Measurements from ENCODE around the gene KLHL6. TPM values are rescaled to one million over a fixed set of nuclear protein-coding genes. Genes with fewer than 3 reads are reported as not detected.
"Not testable (repeated sequence)": the region's sequence is repeated elsewhere in the genome, so short reads cannot be mapped to it uniquely, and the experiment has no call there.

Gene KLHL6
- polyA plus RNA-seq, 3 donors: 0.44 to 1.3 (median 1.2) TPM

DNA sequence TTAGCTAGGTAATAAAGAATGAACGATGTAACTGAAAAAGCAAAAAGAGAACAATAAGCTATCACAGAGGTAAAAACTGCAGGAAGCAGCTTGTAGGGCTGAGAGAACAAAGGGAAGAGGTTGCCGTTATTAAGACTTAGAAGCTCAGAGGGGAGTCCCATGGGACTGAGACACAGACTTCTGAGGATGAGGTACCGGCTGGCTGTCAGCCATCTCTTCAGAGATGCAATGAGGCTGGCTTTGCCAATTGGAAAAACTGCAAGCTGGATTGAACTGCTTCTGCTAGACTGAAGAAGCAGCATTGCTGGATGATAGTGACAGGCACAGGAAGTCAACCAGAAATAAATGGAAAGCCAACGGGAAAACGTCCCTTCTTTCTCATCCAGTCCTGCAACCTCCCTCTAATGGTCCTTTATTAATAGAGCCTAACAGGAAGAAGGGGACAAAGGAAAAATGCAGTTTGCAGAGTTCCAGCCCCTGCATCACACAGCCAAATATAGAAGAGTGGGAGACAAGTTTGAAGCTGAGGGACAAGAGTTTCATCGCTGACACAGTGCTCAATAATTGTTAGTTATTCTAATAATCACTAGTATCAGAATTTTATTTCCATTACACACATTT, 21.1 kb upstream of the KLHL6 start:
- 26 to 44% (median 29%) methylated on average over 6 of the region's 6 CpGs for WGBS, 3 donors
- H3K27ac ChIP-seq (ENCODE audit: low read depth, low read length): no peak overlapping the region

DNA sequence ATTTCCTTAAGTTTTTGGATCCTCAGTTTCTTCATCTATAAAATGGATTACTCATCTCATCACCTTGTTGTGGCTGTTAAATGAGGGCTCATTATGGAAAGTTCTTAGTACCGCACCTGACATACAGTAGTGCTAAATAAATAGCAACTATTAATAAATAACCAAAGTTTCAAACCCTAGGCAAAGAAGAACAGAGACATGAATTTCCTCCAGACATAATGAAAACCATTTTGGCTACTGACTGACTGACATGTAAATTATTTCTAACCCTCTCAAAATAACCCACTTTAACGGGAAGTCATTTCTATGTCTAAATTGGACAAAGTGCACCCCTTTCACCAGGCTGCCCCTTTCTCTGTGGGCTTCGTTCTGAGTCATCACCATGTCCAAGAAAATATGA, 17.4 kb upstream of the KLHL6 start:
- 84 to 91% (median 87%) methylated on average over 3 of the region's 3 CpGs for WGBS, 3 donors
- no peak overlapping the region for H3K27ac ChIP-seq (ENCODE audit: low read depth, low read length)

DNA sequence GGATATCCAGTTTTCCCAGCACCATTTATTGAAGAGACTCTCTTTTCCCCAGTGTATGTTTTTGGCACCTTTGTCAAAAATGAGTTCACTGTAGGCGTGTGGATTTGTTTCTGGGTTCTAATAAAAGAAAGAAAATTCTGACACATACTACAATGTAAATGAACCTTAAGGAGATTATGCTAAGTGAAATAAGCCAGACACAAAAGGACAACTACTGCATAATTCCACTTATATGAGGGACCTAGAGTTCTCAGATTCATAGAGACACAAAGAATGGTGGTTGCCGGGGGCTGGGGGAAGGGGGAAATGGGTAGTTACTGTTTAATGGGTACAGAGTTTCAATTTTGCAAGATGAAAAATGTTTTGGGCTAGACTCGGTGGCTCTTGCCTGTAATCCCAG, 14.7 kb upstream of the KLHL6 start:
- H3K27ac ChIP-seq (ENCODE audit: low read depth, low read length): not testable (repeated sequence)
- 78 to 84% (median 83%) methylated on average over 3 of the region's 3 CpGs for WGBS, 3 donors

DNA sequence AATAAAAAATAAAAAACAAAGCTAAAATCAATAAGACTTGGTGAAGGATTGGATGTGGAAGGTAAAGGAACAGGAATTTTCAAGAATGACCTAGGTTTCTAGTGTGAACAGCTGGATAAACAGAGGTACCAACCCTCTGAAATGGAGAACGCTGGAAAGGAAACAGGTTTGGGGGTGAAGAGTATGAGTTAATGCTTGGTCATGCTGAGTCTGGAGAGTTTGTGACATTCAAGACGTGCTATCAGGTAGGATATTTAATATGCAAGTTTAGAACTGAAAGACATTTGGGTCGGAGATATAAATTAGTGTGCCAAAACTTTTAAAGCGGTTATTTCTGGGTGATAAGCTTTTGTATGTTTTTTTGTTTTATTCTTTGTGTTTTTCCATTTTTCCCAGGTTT, 11.4 kb upstream of the KLHL6 start:
- H3K27ac ChIP-seq (ENCODE audit: low read depth, low read length): no peak overlapping the region
- 72 to 85% (median 78%) methylated on average over 4 of the region's 4 CpGs for WGBS, 3 donors

DNA sequence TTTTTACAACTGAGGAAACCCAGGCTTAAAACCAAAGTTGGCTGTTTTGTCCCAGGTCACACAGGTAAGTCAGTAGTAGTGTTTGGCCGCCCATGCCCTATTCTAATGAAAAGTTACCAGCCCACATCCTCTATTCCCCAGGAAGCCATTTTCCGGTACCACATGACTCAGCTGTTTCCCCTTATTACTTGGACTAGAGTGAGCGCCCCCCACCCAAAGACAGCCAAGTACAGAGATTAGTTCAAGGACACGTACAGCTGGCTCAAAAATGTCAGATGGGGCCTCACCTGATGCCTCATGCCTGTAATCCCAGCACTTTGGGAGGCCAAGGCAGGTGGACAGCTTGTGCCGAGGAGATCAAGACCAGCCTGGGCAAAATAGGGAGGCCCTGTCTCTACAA, 8.5 kb upstream of the KLHL6 start:
- WGBS, 3 donors: 52 to 78% (median 60%) methylated on average over 5 of the region's 5 CpGs

DNA sequence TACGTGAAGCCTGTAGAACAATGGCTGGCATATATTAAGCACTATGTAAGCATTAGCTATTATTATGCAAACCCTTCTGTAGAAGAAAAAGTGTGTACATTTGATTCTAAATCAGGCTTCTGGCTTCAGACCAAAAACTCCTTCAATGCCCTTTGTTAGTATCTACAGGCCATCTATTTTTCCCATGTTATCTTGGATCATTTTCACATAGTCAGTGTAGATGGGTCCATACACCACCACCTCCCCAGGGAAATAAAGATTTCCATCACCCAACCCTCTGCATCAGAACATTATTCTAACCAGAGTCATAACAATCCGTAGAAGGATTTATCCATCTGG, 8.0 kb upstream of the KLHL6 start:
- 71 to 75% (median 75%) methylated on average over 2 of the region's 2 CpGs for WGBS, 3 donors
- no peak overlapping the region for H3K27ac ChIP-seq (ENCODE audit: low read depth, low read length)

More for the DNA sequence above, 8.5 kb upstream of the KLHL6 start:
- no peak overlapping the region for H3K27ac ChIP-seq (ENCODE audit: low read depth, low read length)

DNA sequence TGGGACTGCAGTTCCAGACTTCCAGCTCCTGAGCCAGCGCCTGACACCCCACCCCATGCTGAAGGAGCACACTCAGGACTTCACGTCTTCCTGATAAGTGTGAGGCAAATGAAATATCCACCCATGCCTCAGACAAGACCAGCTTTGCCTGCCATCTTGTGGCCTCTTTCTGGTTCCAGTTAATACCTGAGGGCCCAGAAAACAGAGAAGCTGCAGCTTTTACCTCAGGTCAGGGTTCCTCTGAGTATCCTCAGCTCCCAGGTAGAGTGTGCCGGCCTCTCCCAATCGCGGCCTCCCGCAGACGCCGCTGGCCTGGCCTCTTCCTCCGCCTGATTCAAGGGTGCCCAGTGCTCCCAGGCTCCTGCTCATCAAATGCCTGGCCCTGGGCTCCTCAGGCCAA, 5.1 kb upstream of the KLHL6 start:
- no peak overlapping the region for H3K27ac ChIP-seq (ENCODE audit: low read depth, low read length)
- WGBS, 3 donors: 78 to 94% (median 80%) methylated on average over 9 of the region's 9 CpGs

DNA sequence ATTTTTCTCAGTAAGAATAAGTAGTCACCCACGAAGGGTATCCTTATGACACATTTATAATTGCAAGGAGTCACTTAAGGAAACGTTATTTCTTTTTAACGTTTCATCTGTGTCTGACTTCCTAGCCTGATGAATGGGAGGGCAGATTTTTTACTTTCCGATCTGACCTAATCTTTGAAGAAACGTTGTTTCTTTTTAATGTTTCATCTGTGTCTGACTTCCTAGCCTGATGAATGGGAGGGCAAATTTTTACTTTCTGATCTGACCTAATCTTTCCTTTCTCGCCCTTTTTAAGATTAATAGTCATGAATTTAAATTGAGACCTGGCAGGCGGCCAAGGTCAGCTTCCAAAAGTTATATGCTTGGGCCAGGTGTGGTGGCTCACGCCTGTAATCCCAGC, 3.0 kb upstream of the KLHL6 start:
- WGBS, 3 donors: 39 to 60% (median 43%) methylated on average over 8 of the region's 8 CpGs
- no peak overlapping the region for H3K27ac ChIP-seq (ENCODE audit: low read depth, low read length)

DNA sequence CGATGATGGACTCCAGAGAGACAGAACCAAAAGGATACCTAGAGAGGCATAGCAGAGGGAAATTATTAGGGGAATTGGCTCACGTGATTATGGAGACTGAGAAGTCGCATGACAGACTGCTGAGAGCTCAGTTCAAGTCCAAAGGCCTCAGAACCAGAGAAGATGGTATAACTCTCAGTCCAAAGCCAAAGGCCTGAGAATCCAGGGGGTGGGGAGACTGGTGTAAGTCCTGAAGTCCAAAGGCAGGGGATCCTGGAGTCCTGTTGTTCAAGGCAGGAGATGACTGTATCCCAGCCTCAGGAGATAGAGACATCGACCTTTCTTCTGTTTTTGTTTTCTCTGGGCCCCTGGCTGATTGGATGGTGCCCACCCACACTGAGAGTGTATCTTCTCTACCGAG, 1.2 kb upstream of the KLHL6 start:
- WGBS, 3 donors: 76 to 93% (median 87%) methylated on average over 5 of the region's 5 CpGs
- H3K27ac ChIP-seq (ENCODE audit: low read depth, low read length): no peak overlapping the region

DNA sequence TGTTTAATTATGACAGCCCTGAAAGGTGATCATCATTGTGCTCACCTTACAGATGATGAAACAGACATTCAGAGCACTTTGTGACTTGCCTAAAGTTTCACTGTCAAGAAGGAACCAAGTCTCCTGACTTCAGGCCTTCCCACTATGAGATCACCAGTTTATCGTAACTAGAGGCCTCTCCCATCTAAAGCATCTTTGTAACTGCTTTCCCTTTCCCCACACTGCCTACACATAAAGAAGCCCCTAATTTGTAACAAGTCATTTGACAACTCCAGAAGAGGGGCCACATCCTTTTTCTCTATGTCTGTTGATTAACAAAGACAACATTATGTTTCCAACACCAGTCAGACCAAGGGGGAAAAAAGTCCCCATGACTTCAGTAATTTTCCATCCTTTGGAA, 1.1 kb downstream of the KLHL6 start:
- H3K27ac ChIP-seq (ENCODE audit: low read depth, low read length): no peak overlapping the region
- WGBS, 3 donors: 30 to 68% (median 45%) methylated on average over 1 of the region's 1 CpG

DNA sequence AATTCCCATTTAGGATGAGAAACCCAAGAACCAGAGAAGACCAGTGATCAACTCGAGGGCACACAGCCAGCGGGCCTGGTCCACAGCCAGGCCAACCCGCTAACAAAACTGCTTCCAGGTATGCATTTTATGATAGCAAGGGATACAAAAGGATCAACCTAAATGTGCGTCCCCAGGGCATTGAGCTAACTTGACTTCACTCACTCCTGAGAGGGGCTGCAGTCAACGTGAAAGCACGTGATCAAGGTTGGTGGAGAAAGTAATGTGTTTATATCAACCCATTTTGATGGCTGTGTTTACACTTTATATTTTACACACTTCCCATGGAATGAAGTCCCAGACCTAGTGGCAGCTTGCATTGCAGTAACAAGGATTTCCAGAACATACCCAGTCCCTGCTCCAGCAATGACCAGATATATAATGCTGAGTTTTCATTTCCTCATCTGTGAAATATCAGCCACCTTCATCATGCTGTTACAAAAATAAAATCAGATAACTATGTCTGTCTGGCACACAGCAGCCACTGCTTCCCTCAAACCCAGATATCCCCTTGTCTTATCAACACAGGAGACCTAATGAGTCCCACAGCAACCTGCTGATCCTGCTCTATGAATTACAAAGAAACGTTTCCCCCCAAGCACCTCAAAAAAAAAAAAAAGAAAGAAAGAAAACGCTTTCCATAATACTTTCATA, 2.0 kb downstream of the KLHL6 start:
- WGBS, 3 donors: 38 to 63% (median 49%) methylated on average over 8 of the region's 8 CpGs
- no peak overlapping the region for H3K27ac ChIP-seq (ENCODE audit: low read depth, low read length)

DNA sequence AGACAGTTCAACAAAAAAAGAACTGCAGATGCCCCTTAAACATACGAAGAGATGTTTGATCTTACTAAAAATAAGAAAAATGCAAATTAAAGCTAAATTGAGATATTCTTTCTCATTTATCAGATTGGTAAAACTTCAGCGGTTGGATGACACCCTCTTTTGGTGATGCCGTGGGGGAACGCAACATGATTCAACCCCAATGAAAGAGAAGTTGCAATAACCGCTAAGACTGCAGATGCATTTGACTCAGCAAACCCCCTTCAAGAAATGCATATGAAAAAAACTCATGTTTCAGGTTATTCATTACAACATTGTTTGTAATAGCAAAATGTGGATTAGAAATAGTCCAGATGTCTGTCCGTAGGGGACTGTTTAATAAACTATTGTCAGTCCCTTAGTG, 3.6 kb downstream of the KLHL6 start:
- 66 to 87% (median 70%) methylated on average over 6 of the region's 6 CpGs for WGBS, 3 donors
- no peak overlapping the region for H3K27ac ChIP-seq (ENCODE audit: low read depth, low read length)

DNA sequence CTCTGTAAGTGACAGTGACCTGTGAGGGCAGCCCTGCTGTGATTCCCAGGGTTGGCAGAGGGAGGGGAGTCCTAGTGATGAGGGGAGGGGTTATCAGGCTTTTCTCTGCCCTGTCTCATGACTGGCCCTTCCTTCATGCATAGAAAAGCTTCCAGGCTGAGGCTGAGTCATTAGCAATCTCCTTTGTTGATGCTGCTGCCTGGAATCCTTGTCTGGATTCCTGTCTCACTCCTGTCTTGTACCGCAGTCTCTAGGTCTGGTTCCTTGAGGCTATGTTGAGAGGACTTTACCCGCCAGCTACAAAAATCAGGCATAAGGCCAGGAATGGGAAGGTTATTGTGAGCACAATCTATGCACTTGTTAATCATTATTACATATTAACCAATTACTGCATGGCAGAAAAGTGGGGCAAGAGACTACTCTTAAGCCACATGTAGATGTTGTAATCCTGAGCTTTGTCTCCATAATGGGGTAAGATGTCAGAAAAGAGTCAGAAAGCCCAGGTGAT, 7.2 kb downstream of the KLHL6 start:
- 31 to 71% (median 69%) methylated on average over 2 of the region's 2 CpGs for WGBS, 3 donors
- H3K27ac ChIP-seq (ENCODE audit: low read depth, low read length): no peak overlapping the region

DNA sequence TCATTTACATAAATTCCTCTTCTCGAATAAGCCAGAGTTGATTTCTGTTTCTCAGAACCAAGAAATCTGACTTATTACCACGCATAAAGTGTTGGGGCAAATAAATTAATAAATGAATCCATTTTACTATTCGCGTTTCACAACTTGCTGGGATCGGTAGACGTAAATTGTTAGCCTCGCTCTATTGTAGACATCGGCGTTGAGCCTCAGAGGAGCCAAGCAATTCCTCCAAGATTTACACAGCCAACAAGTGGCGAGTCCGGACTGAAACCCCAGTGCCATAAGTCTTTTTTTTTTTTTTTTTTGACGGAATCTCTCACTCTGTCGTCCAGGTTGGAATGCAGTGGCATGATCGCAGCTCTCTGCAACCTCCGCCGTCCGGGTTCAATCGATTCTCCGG, 8.9 kb downstream of the KLHL6 start:
- WGBS, 3 donors: 93 to 96% (median 94%) methylated on average over 19 of the region's 19 CpGs

DNA sequence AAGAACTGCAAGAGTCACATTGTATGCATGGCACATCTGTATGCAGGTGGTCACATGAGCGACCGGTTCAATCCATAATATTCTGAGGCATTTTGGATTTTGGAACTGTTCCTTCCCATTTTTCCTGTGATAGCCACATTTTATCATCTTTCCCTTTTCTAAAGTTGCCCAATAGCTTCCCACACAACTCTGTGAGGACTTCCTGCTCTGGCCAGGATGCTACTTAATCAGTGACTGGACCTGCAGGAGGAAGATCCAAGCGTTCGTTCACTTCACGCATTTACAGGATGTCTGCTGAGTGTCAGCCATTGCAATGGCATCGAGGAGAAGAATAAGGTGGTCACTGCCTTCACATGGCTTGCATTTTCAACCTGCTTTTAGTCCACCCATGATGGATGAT, 9.8 kb downstream of the KLHL6 start:
- H3K27ac ChIP-seq (ENCODE audit: low read depth, low read length): no peak overlapping the region
- WGBS, 3 donors: 59 to 83% (median 65%) methylated on average over 6 of the region's 6 CpGs

More for the DNA sequence above, 8.9 kb downstream of the KLHL6 start:
- H3K27ac ChIP-seq (ENCODE audit: low read depth, low read length): no peak overlapping the region

DNA sequence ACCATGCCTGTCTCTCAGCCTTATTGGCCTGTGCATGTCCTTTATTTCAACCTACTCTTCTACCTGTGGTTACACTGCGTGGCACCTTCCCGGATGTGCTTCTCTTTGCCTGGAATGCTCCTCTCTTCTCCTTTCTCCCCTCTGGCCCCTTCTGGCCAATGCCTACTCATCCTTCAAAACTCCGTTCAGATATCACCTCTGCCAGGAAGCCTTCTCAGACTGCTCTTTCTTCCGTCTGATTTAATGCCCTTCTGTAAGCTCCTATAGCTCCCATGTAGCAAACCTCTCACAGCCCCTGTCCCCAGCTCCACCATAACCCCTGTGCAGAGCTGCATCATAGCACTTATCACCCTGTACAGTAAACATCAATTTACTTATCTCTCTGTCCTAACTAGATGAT, 13.2 kb downstream of the KLHL6 start:
- no peak overlapping the region for H3K27ac ChIP-seq (ENCODE audit: low read depth, low read length)
- 84 to 96% (median 90%) methylated on average over 4 of the region's 4 CpGs for WGBS, 3 donors

DNA sequence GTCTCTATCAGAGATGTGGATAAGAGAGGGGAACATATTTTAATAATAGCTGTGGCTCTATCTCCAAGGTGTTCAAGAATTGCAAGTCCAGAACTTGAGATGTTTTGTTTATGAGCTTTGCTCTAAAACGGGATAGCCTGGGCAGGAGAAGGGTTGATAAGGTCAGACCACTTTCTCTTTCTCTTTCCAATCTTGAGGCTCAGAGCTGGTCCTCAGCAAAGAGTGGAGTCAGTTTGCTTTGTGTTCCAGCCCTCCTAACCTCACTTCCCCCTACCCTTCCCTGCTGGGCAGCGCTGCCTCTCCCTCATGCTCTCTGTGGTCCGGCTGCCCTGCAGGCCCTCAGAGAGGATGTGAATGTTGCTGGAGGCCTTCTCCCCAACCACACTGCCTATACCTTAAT, 13.8 kb downstream of the KLHL6 start:
- H3K27ac ChIP-seq (ENCODE audit: low read depth, low read length): no peak overlapping the region
- 24 to 65% (median 49%) methylated on average over 3 of the region's 3 CpGs for WGBS, 3 donors

DNA sequence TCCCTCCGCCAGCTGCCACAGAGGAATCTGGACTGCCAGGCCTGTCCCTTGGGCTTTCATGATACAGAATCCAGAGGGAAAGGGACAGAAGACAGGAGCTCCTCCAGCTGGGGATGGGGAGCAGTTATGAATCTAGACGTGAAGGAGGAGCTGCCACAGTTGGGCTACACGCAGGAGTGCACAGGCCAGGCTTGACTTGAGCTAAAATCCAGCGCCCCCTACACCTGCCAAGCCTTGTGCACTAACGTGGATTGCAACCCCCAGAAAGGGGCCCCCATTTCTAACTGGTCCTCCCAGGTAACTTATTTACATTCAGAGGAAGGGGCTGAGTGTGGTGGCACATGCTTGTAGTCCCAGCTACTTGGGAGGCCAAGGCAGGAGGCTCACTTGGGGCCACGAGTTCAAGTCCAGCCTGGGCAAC, 14.3 kb downstream of the KLHL6 start:
- H3K27ac ChIP-seq (ENCODE audit: low read depth, low read length): no peak overlapping the region
- 74 to 79% (median 77%) methylated on average over 6 of the region's 6 CpGs for WGBS, 3 donors

DNA sequence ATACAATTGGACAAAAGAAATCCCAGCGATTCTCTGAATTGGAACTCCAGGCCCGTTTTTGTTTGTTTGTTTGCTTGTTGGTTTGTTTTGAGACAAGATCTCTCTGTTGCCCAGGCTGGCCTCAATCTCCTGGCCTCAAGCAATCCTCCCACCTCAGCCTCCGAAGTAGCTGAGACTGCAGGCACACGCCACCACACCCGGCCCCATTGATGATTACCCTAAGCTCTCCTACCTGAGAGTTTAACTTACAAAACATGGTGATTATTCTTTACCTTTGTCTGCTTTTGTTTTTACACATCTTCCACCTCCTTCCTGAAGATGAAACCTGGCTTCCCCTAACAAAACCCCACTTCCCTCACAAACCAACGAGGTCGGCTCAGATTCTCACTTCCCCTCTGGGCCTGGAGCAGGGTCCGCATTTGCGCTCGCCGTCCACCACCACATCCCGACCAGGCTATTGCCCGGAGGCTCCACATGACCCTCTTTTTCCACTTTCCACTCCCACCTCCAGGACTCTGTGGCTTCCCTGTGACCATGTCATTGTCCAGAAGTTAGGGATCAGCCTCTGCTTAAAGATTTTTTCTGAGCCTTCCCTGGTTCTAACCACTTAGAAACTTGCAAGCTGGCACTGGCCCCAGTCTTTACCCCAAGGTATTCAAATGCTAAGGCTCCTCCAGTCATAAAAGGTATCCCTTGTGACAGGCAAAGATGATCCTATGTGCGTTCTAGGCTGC, 14.8 kb downstream of the KLHL6 start:
- 62 to 86% (median 62%) methylated on average over 14 of the region's 14 CpGs for WGBS, 3 donors
- no peak overlapping the region for H3K27ac ChIP-seq (ENCODE audit: low read depth, low read length)
